ENCODE measurements around the gene SLC38A9. TPM values are rescaled to one million over a fixed set of nuclear protein-coding genes. Genes with fewer than 3 reads are reported as not detected.

The SLC38A9 gene
- total RNA-seq, 3 donors from 2014 or later, result 14.9 to 19.6 (median 15.1) TPM

- Mint-ChIP-seq H3K27me3 (ENCODE audit: low read depth) (no peaks in the 10 kb centered on the region), H3K9me3 (no peaks in the 10 kb centered on the region), H3K4me1 (ENCODE audit: low read depth) (peaks cover 8% of the 10 kb centered on the region), H3K4me3 (no peak overlapping the region), H3K36me3 (ENCODE audit: insufficient read depth) (peaks cover 2% of the 10 kb centered on the region)
- ATAC-seq (peak; percentile 34 to 61), DNase-seq (no peak)
These were observed 129.9 kb downstream of the SLC38A9 start for GRCh38 chr5:55582256-55582655.

GRCh38 chr5:55580042-55580441 lies 132.1 kb downstream of the SLC38A9 start:
- Mint-ChIP-seq H3K9me3 (no peaks in the 10 kb centered on the region), H3K36me3 (ENCODE audit: insufficient read depth) (peaks cover 2% of the 10 kb centered on the region), H3K27me3 (ENCODE audit: low read depth) (no peaks in the 10 kb centered on the region), H3K4me3 (no peak overlapping the region), H3K4me1 (ENCODE audit: low read depth) (peaks cover 11% of the 10 kb centered on the region)
- DNase-seq (no peak), ATAC-seq (no peak)

- Mint-ChIP-seq H3K4me3 (no peak overlapping the region), H3K9me3 (no peaks in the 10 kb centered on the region), H3K4me1 (ENCODE audit: low read depth) (peaks cover 11% of the 10 kb centered on the region)
These were observed 133.4 kb downstream of the SLC38A9 start for GRCh38 chr5:55578771-55579170.

GRCh38 chr5:55577353-55578060 lies 134.6 kb downstream of the SLC38A9 start:
- no peak for ATAC-seq
- Mint-ChIP-seq H3K9me3 (no peaks in the 10 kb centered on the region), H3K4me3 (no peak overlapping the region), H3K36me3 (ENCODE audit: insufficient read depth) (peaks cover 2% of the 10 kb centered on the region), H3K27me3 (ENCODE audit: low read depth) (no peaks in the 10 kb centered on the region), H3K4me1 (ENCODE audit: low read depth) (peaks cover 8% of the 10 kb centered on the region)
- DNase-seq, result no peak

More at GRCh38 chr5:55578771-55579170, 133.4 kb downstream of the SLC38A9 start:
- no peak for DNase-seq
- Mint-ChIP-seq H3K36me3 (ENCODE audit: insufficient read depth) (peaks cover 2% of the 10 kb centered on the region), H3K27me3 (ENCODE audit: low read depth) (no peaks in the 10 kb centered on the region)
- ATAC-seq, result no peak

GRCh38 chr5:55576661-55577060 lies 135.5 kb downstream of the SLC38A9 start:
- Mint-ChIP-seq H3K27me3 (ENCODE audit: low read depth) (no peaks in the 10 kb centered on the region), H3K4me1 (ENCODE audit: low read depth) (peaks cover 4% of the 10 kb centered on the region), H3K4me3 (no peak overlapping the region), H3K36me3 (ENCODE audit: insufficient read depth) (peaks cover 2% of the 10 kb centered on the region), H3K9me3 (no peaks in the 10 kb centered on the region)
- DNase-seq, result no peak
- no peak for ATAC-seq

Other genes starting within 250 kb of the SLC38A9 start
- gene PLPP1, start 177.4 kb downstream of the SLC38A9 start, total RNA-seq, result 10 to 100 TPM in 2 of 3 donors, 1 to 10 TPM in 1; 9.3 to 17.1 (median 14.6) TPM
- gene DDX4, start 25.7 kb upstream of the SLC38A9 start, total RNA-seq, result under 1 TPM; 0.41 to 0.79 (median 0.48) TPM
- gene IL31RA, start 139.0 kb upstream of the SLC38A9 start, total RNA-seq, result not detected

All from activated T-cell treated with anti-CD3 and anti-CD28 coated beads, Interleukin-2, amount 50 U/mL, for 4 hours (primary cell).